GM21390 (cell line): ENCODE results near the gene UVRAG.
"Not testable (repeated sequence)": the region's sequence is repeated elsewhere in the genome, so short reads cannot be mapped to it uniquely, and the experiment has no call there.

Experiments used
- ATAC-seq: cut with Tn5 transposase; IDR thresholded peaks from one replicate; pipeline ENCODE4 v1.9.1; 2021; ENCODE audit not compliant: unreplicated experiment

Gene UVRAG

GRCh38 chr11:75946531-75947530 is 131.8 kb downstream of the UVRAG start:
- ATAC-seq: no peak

DNA sequence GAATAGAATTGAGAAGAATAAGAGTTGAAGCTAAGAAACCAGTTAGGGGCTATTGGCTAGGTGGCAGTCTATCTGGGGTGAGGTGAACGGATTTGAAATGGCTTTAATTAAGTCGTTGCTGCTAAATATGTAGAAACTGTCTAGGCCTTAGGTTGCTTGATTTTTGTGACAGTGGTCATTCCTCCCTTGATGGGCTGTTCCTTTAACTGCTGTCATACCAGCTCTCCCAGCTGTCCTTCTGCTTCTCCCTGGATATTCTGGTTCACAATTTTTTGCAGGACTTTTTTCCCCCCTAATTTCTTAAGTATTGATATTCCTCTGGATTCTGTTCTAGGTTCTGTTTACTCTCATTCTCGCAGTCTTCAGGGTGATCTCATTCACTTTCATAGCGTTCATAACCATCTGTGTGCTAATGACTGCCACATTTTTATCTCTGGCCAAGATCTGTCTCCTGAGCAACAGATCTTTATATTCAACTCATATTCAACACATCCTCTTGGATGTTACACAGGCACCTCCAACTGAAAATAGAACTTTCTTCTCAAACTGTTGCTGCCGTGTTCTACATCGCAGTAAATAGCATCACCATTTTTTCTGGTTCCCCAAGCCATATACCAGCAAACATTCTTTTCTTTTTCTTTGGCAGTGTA is 134.1 kb downstream of the UVRAG start:
- no peak for ATAC-seq

GRCh38 chr11:75950141-75950540 is 135.1 kb downstream of the UVRAG start:
- no peak for ATAC-seq

GRCh38 chr11:75954039-75954438 is 139.0 kb downstream of the UVRAG start:
- no peak for ATAC-seq

GRCh38 chr11:75955443-75955842 is 140.4 kb downstream of the UVRAG start:
- no peak for ATAC-seq

GRCh38 chr11:75959540-75959939 is 144.5 kb downstream of the UVRAG start:
- no peak for ATAC-seq

DNA sequence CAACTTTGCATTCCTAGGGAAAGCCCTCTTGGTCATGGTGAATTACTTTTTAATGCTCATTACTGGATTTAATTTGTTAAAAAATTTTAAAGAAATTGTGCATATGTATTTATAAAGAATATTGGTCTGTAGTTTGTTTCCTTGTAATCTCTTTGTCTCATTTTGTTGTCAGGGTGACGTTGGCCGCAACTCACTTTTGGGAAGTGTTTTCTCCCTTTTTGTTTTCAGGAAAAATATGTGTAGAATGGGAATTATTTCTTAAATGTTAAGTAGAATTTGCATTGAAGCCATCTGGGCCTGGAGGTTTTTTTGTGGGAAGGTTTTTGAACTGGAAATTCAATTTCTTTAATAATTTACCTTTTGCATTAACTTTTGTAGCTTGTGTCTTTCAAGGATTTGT is 149.1 kb downstream of the UVRAG start:
- ATAC-seq: no peak

- ATAC-seq: no peak
These were observed 151.7 kb downstream of the UVRAG start for GRCh38 chr11:75966537-75967287.

- no peak for ATAC-seq
These were observed 153.1 kb downstream of the UVRAG start for GRCh38 chr11:75968021-75968625.

GRCh38 chr11:75969626-75970308 is 154.8 kb downstream of the UVRAG start:
- ATAC-seq: no peak

DNA sequence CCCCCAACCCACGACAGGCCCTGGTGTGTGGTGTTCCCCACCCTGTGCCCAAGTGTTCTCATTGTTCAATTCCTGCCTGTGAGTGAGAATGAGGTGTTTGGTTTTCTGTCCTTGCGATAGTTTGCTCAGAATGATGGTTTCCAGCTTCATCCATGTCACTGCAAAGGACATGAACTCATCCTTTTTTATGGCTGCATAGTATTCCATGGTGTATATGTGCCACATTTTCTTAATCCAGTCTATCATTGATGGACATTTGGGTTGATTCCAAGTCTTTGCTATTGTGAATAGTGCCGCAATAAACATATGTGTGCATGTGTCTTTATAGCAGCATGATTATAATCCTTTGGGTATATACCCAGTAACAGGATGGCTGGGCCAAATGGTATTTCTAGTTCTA is 158.7 kb downstream of the UVRAG start:
- not testable (repeated sequence) for ATAC-seq

- ATAC-seq: not testable (repeated sequence)
These were observed 164.1 kb downstream of the UVRAG start for GRCh38 chr11:75979075-75979474.

DNA sequence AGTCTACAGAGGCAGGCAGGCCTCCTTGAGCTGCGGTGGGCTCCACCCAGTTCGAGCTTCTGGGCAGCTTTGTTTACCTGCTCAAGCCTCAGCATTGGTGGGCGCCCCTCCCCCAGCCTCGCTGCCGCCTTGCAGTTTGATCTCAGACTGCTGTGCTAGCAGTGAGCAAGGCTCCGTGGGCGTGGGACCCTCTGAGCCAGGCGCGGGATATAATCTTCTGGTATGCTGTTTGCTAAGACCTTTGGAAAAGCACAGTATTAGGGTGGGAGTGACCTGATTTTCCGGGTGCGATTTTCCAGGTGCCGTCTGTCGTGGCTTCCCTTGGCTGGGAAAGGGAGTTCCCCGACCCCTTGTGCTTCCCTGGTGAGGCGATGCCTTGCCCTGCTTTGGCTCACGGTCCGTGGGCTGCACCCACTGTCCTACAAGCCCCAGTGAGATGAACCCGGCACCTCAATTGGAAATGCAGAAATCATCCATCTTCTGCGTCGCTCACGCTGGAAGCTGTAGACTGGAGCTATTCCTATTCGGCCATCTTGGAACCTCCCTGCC is 164.5 kb downstream of the UVRAG start:
- not testable (repeated sequence) for ATAC-seq

DNA sequence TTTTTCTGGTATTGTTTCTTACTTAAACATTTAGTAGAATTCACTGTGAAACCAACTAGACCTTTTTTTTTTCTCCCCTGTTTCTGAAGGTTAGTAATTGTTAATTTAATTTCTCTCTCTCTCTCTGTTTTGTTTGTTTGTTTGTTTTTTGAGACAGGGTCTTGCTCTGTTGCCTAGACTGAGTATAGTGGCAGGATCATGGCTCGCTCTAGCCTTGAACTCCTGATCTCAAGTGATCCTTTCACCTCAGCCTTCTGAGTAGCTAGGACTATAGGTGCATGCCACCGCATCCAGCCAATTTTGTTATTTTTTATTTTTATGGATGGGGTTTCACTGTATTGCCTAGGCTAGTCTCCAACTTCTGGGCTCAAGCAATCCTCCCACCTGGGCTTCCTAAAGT is 165.0 kb downstream of the UVRAG start:
- ATAC-seq: no peak

GRCh38 chr11:75981546-75981945 is 166.5 kb downstream of the UVRAG start:
- ATAC-seq: no peak

DNA sequence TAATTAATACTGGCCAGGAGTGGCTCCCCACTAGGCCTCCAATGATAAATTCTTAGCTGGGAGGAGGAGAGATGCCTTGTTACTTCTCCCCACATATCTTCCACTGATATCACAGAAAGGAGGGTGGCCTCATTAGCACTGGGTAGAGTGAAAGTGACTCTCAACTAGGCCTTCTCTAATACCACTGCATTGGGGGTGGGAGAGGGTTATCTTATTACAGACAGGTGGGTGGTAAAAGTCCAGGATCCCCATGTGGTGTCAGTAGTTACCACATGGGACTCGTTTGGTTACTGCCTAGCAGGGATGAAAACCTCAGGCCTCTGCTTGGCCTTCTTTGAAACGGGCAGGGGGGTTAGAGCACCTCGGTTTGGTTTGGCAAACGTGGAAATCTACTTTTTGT is 167.3 kb downstream of the UVRAG start:
- no peak for ATAC-seq

- ATAC-seq: no peak
These were observed 172.0 kb downstream of the UVRAG start for GRCh38 chr11:75986966-75987365.

- no peak for ATAC-seq
These were observed 178.1 kb downstream of the UVRAG start for GRCh38 chr11:75993126-75993525.

DNA sequence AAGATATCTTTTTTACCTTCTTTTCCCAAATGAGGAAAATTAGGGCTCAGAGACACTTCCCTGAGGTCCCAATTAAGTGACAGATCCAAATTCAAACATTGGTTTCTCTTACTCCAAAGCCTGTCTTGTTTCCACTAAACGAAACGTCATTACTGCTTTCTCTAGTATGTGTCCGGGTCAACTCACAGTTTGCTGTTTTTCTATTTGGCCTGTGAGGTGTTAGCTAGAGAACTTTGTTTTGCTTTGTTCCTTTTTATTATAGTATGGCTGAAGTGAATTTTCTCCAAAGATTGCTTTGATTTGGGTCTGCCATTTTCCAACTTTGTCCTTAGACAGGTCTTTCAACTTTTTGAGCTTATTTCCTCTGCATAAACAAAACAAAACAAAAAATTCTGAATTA is 179.6 kb downstream of the UVRAG start:
- no peak for ATAC-seq
